Spleen (tissue), 11 donors: Measurements from ENCODE around the gene DCD. TPM values are rescaled to one million over a fixed set of nuclear protein-coding genes. Genes with fewer than 3 reads are reported as not detected.

Experiments used
- DNase-seq: peaks from one replicate; pipeline ENCODE4 v3.0.0-alpha.2; 2020
- H3K27ac ChIP-seq, 8 donors: fragments of 200-600 bp; sonication (generic) in 7 of 8; 1 replicate in 4 of 8; 2 replicates in 4 of 8; pipeline versions ENCODE4 v1.5.0 to v1.8.0; 2016 to 2021; ENCODE audit warnings: inconsistent platforms in 4 of 8, mild to moderate bottlenecking in 4 of 8, moderate library complexity in 1 of 8
- H3K27me3 ChIP-seq, 7 donors: fragments of 200-600 bp; sonication (generic) in 6 of 7; replicated peaks in 1 of 7; 1 replicate in 4 of 7; 2 replicates in 3 of 7; pipeline versions ENCODE4 v1.5.0 to v1.8.0; 2016 to 2021; ENCODE audit warnings: inconsistent platforms in 3 of 7, mild to moderate bottlenecking in 1 of 7
- H3K36me3 ChIP-seq, 6 donors: fragments of 200-600 bp; sonication (generic) in 5 of 6; 1 replicate in 4 of 6; 2 replicates in 2 of 6; pipeline versions ENCODE4 v1.5.0 to v1.8.0; 2016 to 2021; ENCODE audit warnings: inconsistent platforms in 2 of 6
- H3K4me1 ChIP-seq, 6 donors: fragments of 200-600 bp; sonication (generic) in 5 of 6; 1 replicate in 3 of 6; 2 replicates in 3 of 6; pipeline versions ENCODE4 v1.5.0 to v1.8.0; 2016 to 2021; ENCODE audit warnings: inconsistent platforms in 3 of 6
- H3K4me3 ChIP-seq, 8 donors: fragments of 200-600 bp; sonication (generic) in 7 of 8; 1 replicate in 4 of 8; 2 replicates in 4 of 8; pipeline versions ENCODE4 v1.5.0 to v1.8.0; 2016 to 2021; ENCODE audit warnings: inconsistent platforms in 4 of 8, mild to moderate bottlenecking in 4 of 8, moderate library complexity in 2 of 8
- H3K9me3 ChIP-seq, 8 donors: fragments of 200-600 bp; sonication (generic) in 7 of 8; 1 replicate in 4 of 8; 2 replicates in 4 of 8; pipeline versions ENCODE4 v1.5.0 to v1.8.0; 2016 to 2021; ENCODE audit warnings: inconsistent platforms in 4 of 8
- POLR2A ChIP-seq, 3 donors: fragments of 450-650 bp; IDR thresholded peaks; one replicate each; pipeline ENCODE4 v1.5.1; 2017; ENCODE audit warnings: antibody characterized with exemption in 3 of 3, mild to moderate bottlenecking in 1 of 3
- POLR2AphosphoS5 ChIP-seq, 3 donors: sonication (generic); formaldehyde crosslinking; IDR thresholded peaks; one replicate each; pipeline ENCODE4 v1.5.1; 2017; ENCODE audit warnings: antibody characterized with exemption in 3 of 3
- WGBS, 5 donors: extraction: QIAGEN DNeasy Blood & Tissue Kit in 3 of 5; methylation state at CpG; one replicate each; pipeline versions ENCODE4 v1.1.5 to v1.1.7; 2013 to 2018; 5-methylcytosine and 5-hydroxymethylcytosine counted together
- intact Hi-C: fragments of 100-400 bp; cut with DNase I; formaldehyde crosslinking; loops from one replicate; pipeline ENCODE4 v1.15.0; 2023; ENCODE audit warnings: low total_unique reads
- polyA plus RNA-seq, 3 donors: library from polyadenylated mRNA; stranded (reverse); fragments of 200-250 nt; gene quantifications; one replicate each; pipeline ENCODE4 v1.2.1, GENCODE V29; 2013
- total RNA-seq, 7 donors: library from RNA; depleted of rRNA in 3 of 7; stranded (reverse); fragments of >200 nt in 3 of 7; fragmentation: NEBNext Ultra II Directional in 4 of 7; extraction: Animal tissue kit (Norgen Biotek cat#: 25700) in 4 of 7; gene quantifications; one replicate each; pipeline versions ENCODE4 v1.1.0 to v1.2.1, GENCODE V29; 2016 to 2021
- TF ChIP-seq, protein P1 (sequence below), 11 experiments: fragments of 200-600 bp in 7 of 11; fragments of 450-650 bp in 4 of 11; sonication (generic) in 4 of 11; IDR thresholded peaks in 8 of 11; conservative IDR thresholded peaks in 3 of 11; 1 replicate in 7 of 11; 2 replicates in 4 of 11; pipeline versions ENCODE4 v1.4.0 to v1.8.0; 2016 to 2021; ENCODE audit warnings: antibody characterized with exemption in 11 of 11, inconsistent platforms in 4 of 11, mild to moderate bottlenecking in 1 of 11
- donor health status: healthy with polysubstance abuse.
- donor health status: DM: no; HTN: no; CAD: no; lungs with moderate emphysema.
- donor health status: DM: no; HTN: no; CAD: no.
- donor health status: Bipolar disorder and iron deficiency.
- donor health status: healthy.
- donor health status: DM: no; HTN: no; CAD: no.
- donor health status: DM: yes; HTN: yes; CAD: no.

Gene DCD
- total and polyA plus RNA-seq, 10 donors, result not detected

DNA sequence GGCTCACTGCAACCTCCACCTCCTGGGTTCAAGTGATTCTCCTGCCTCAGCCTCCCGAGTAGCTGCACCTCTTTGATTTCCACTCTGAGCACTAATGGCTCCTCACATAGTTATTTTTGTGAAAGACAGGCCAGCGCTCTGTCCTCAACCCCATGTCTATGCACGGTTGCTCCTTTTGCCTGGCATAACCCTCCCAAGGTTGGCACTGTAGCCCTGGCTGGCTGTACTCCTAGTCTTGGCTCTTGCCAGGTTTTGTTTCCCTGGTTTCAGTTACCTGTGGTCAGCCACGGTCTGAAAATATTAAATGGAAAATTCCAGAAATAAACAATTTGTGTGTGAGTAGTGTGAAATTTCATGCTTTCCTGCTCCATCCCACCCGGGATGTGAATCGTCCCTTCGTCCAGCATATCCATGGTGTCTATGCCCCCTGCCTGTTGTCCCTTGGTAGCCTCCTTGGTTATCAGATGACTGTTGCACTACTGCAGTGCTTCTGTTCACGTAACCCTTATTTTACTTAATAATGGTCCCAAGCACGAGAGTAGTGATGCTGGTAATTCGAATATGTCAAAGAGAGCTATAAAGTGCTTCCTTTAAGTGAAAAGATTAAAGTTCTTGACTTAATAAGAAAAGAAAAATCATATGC lies 12.3 kb upstream of the DCD start:
- no peaks in the 10 kb centered on the region for H3K9me3 ChIP-seq
- intact Hi-C loops, result no loop called here
- H3K4me3 ChIP-seq, result no peak overlapping the region
- H3K36me3 ChIP-seq, result no peaks in the 10 kb centered on the region
- no peaks in the 10 kb centered on the region for H3K4me1 ChIP-seq
- H3K27me3 ChIP-seq, result peaks cover 0 to 11% (median 0%) of the 10 kb centered on the region in 7 donors
- no peak for DNase-seq
- no peak overlapping the region for H3K27ac ChIP-seq
- 79 to 93% (median 91%) methylated on average over 10 of the region's 10 CpGs for WGBS, 5 donors
- TF ChIP-seq, protein P1, sequence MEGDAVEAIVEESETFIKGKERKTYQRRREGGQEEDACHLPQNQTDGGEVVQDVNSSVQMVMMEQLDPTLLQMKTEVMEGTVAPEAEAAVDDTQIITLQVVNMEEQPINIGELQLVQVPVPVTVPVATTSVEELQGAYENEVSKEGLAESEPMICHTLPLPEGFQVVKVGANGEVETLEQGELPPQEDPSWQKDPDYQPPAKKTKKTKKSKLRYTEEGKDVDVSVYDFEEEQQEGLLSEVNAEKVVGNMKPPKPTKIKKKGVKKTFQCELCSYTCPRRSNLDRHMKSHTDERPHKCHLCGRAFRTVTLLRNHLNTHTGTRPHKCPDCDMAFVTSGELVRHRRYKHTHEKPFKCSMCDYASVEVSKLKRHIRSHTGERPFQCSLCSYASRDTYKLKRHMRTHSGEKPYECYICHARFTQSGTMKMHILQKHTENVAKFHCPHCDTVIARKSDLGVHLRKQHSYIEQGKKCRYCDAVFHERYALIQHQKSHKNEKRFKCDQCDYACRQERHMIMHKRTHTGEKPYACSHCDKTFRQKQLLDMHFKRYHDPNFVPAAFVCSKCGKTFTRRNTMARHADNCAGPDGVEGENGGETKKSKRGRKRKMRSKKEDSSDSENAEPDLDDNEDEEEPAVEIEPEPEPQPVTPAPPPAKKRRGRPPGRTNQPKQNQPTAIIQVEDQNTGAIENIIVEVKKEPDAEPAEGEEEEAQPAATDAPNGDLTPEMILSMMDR (IDR thresholded peaks at IDR 0.05 in 8 of 11, conservative IDR thresholded peaks at IDR 0.05 in 3 of 11), result no peak
- TF ChIP-seq POLR2A (IDR thresholded peaks at IDR 0.05) (no peak), POLR2AphosphoS5 (IDR thresholded peaks at IDR 0.05) (no peak)

DNA sequence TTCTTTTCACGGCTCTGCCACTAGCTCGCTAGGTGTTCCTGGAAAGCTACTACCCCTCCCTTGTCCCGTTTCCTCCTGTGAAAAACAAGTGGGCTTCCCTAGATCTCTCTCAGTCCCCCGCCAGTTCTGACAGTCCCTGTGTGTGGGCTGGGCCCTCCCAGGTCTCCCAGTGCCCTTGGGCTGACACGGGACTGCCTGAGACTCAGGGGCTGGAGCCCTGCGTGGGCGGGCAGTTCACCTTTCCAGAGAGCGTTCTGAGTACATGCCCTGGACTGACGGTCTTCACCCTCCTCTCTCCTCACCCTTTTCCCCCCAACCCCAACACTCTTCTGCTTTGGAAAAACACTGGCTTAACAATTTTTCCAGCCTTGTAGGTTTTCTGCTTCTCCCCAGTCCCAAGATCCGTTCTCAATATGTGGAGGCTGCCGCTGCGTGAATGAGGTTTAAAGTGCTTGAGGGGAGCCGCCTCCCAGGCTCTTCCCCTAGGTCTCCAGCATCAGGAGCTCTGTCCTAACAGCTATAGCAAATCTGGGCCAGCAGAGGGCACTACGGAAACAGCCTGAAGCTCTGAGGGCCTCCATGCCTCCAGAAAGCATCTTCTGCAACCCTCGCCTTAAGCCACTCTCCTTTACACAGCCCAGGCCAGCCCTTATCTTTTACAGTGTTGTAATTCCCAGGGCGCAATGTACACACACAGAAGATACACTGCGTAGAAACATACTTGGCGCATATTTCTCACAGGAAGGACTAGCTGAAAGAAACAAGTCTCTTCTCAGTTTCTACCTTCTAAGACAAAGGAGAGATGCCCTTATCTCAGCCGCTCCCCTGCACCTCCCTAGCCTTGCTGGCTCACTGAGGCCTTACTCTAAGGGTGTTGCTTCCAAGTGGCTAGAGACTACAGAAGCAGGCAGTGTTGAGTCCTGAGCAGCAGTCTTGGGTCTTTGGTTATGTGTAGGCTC lies 10.4 kb upstream of the DCD start:
- Histone ChIP-seq H3K4me3 (no peak overlapping the region), H3K4me1 (no peaks in the 10 kb centered on the region), H3K36me3 (no peaks in the 10 kb centered on the region), H3K27me3 (peaks cover 0 to 11% (median 0%) of the 10 kb centered on the region in 7 donors), H3K27ac (no peak overlapping the region), H3K9me3 (no peaks in the 10 kb centered on the region)
- no peak for DNase-seq
- TF ChIP-seq POLR2AphosphoS5 (IDR thresholded peaks at IDR 0.05) (no peak), POLR2A (IDR thresholded peaks at IDR 0.05) (no peak)
- TF ChIP-seq, protein P1 (IDR thresholded peaks at IDR 0.05 in 8 of 11, conservative IDR thresholded peaks at IDR 0.05 in 3 of 11), result peak in 5 of 11 experiments; percentile 25 to 59 (median 55)
- WGBS, 5 donors, result 59 to 70% (median 65%) methylated on average over 18 to 19 of the region's 19 CpGs
- intact Hi-C loops, result no loop called here

DNA sequence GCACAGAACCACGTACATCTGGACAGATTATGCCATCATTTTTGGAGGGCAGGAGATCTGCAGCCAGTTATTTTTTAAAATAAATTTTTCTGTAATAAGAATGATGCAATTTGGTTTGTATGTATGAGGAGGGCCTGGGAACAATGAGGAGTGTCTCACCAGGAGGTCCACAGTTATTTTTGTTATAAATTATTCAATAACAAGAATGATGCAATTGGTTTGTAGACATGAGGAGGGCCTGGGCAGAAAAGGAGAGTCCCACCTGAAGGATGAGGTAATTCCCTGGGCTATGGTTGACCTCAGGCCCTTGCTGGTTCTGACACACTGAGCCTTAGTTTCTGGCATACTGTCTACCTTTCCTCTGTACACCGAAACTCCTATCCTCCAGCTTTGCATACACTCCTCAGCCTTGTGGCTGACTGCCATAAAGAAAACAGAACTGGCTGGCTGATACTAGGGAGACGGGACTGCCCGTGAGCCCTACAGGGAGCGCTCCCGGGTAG lies 9.0 kb upstream of the DCD start:
- 89 to 94% (median 93%) methylated on average over 6 of the region's 6 CpGs for WGBS, 5 donors
- intact Hi-C loops, result no loop called here

More for the DNA sequence above, 9.0 kb upstream of the DCD start:
- H3K27ac ChIP-seq, result no peak overlapping the region
- TF ChIP-seq, protein P1 (IDR thresholded peaks at IDR 0.05 in 8 of 11, conservative IDR thresholded peaks at IDR 0.05 in 3 of 11), result no peak
- no peak for TF ChIP-seq POLR2AphosphoS5 (IDR thresholded peaks at IDR 0.05)
- TF ChIP-seq POLR2A (IDR thresholded peaks at IDR 0.05), result no peak
- no peak overlapping the region for H3K4me3 ChIP-seq
- DNase-seq, result no peak
- H3K36me3 ChIP-seq, result no peaks in the 10 kb centered on the region
- H3K4me1 ChIP-seq, result no peaks in the 10 kb centered on the region
- peaks cover 0 to 18% (median 0%) of the 10 kb centered on the region in 7 donors for H3K27me3 ChIP-seq
- H3K9me3 ChIP-seq, result no peaks in the 10 kb centered on the region
